Immature natural killer cell (primary cell): ENCODE results near the gene ADCY6. TPM values are rescaled to one million over a fixed set of nuclear protein-coding genes. Genes with fewer than 3 reads are reported as not detected.
A peak's percentile ranks its signal among the peaks of the same experiment; 100 is the strongest.

Experiments used
- DNase-seq, 3 donors: peaks; one replicate each; pipeline ENCODE4 v3.0.0; 2022; ENCODE audit warnings: mixed read lengths in 1 of 3
- H3K27ac Mint-ChIP-seq, 6 donors: one replicate each; pipeline ENCODE4 v1.8.0; 2020; ENCODE audit warnings: mixed read lengths in 6 of 6, mild to moderate bottlenecking in 5 of 6, inconsistent platforms in 4 of 6, moderate library complexity in 3 of 6
- H3K27me3 Mint-ChIP-seq, 3 donors: one replicate each; pipeline ENCODE4 v1.8.0; 2020 to 2021; ENCODE audit warnings: low read depth in 3 of 3, mild to moderate bottlenecking in 3 of 3, mixed read lengths in 3 of 3, moderate library complexity in 3 of 3, inconsistent platforms in 1 of 3
- H3K36me3 Mint-ChIP-seq, 3 donors: one replicate each; pipeline ENCODE4 v1.8.0; 2020; ENCODE audit warnings: mixed read lengths in 3 of 3, inconsistent platforms in 2 of 3, mild to moderate bottlenecking in 2 of 3
- H3K4me1 Mint-ChIP-seq, 2 donors: one replicate each; pipeline ENCODE4 v1.8.0; 2020; ENCODE audit warnings: inconsistent platforms in 2 of 2, mild to moderate bottlenecking in 2 of 2, mixed read lengths in 2 of 2, moderate library complexity in 1 of 2
- H3K4me3 Mint-ChIP-seq, 5 donors: one replicate each; pipeline ENCODE4 v1.8.0; 2020; ENCODE audit warnings: mild to moderate bottlenecking in 5 of 5, mixed read lengths in 5 of 5, inconsistent platforms in 3 of 5, moderate library complexity in 3 of 5
- H3K9me3 Mint-ChIP-seq, 6 donors: one replicate each; pipeline ENCODE4 v1.8.0; 2020; ENCODE audit warnings: mild to moderate bottlenecking in 6 of 6, mixed read lengths in 6 of 6, inconsistent platforms in 4 of 6, moderate library complexity in 3 of 6
- polyA plus RNA-seq, 3 donors: library from polyadenylated mRNA; unstranded; fragments of 300-500 nt; fragmentation: Illumina TruSeq; gene quantifications; one replicate each; pipeline ENCODE4 v1.2.3, GENCODE V29; 2021

Gene ADCY6
- polyA plus RNA-seq, 3 donors from 2014 or later: not detected

DNA sequence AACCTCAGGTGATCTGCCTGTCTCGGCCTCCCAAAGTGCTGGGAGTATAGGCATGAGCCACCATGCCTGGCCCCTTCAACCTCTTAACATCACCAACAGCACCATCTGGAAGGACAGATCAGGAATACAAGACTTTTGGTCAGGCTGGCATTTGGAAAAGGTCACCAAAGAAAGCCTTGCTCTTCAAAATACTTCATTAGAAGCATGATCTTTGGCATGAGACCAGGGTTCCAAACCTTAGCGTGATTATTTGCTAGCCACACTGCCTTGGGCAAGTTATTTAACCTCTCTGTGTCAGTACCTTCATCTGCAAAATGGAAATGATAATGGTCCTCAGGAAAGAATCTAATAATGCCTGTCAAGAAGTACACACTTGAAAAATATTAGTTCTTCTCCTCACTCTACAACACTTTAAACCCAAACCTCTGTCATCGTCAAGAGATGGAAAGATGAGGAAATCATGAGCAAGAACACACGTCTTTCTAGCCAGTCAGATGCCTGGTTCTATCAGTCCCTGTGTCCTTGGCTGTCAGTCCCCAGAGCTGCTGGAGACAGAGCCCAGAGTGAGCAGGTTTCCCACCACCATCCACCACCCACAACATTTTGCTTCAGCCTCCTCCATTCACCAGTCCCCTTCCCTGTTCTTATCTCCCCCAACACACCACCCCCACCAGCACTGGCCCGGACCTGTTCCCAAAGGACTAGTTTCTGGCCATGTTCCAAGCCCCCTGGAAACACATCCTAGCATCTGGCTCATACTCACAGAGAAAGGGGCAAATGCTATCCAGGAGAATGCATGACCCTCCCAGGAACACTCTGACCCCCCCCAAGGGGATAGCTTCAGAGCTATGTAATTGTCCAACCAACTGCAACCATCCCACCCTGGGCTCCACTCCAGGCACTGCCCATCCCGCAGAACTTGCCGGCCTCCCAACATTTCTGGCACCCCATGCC, 2.0 kb downstream of the ADCY6 start:
- Mint-ChIP-seq H3K27me3 (peaks cover 4 to 28% (median 10%) of the 10 kb centered on the region in 3 donors), H3K4me1 (peaks cover 6 to 11% of the 10 kb centered on the region in 2 donors), H3K27ac (no peak overlapping the region), H3K9me3 (no peaks in the 10 kb centered on the region), H3K36me3 (peaks cover 0 to 8% (median 0%) of the 10 kb centered on the region in 3 donors), H3K4me3 (peak overlapping the region in 2 of 5 donors; percentile 18 to 77)
- no peak for DNase-seq

DNA sequence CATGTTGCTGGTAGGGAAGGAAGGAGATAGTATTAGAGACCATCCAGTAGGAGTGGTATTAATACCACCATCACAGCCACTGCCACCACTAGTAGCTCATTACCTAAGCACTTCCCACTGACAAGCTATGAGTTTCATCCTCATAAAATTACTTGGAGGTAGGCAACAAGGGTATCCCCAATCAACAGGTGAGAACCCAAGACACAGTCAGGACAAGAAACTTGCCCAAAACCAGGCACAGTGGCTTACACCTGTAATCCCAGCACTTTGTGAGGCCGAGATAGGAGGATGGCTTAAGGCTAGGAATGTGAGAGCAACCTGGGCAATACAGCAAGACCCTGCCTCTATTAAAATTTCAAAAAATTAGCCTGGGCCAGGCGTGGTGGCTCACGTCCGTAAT, 5.5 kb downstream of the ADCY6 start:
- Mint-ChIP-seq H3K27me3 (peaks cover 2 to 22% (median 8%) of the 10 kb centered on the region in 3 donors), H3K4me1 (peaks cover 4 to 6% of the 10 kb centered on the region in 2 donors), H3K4me3 (no peak overlapping the region), H3K27ac (no peak overlapping the region), H3K36me3 (no peaks in the 10 kb centered on the region), H3K9me3 (no peaks in the 10 kb centered on the region)
- no peak for DNase-seq

DNA sequence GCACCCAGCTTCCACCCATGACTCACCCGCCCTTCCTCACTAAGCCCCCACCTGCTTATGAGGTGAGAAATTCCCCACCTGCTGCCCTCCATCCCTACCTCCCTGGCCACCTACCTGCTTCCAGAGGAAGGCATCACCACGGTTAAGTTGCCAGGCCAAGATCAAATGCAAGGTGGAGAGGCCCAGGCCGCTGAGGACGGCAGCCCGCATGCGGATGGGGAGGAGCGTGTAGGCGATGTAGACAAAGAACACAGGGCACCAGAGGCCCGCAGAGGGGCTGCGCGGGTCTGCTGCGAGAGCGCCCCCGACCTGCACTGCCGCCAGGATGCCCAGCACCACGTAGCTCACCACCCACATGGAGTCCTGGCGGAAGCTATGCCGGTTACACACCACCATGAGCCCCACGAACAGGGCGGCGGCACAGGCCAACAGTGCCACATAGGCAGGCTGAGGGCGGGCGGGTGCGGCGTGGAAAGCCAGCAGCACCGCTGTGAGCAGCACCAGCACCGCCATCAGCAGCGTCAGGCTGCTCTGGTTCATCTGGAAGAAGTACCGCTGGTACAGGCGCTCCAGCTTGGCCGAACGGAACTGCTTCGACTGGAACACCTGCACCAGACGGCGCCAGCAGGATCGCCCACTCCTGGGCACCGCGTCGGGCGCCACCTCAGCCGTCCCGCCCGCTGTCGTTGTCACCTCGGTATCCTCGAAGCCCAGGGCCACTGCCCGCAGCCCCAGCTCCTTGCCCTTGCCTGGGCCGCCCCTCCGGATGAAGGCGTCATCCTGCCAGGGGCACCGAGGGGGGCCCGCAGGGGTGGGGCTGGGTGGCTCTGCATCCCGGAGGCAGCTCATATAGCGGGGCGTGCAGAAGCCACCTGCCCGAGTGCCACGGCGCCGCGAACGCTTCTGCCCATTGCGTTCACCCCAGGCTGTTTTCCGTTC, 6.2 kb downstream of the ADCY6 start:
- H3K4me1 Mint-ChIP-seq: no peaks in the 10 kb centered on the region
- no peak overlapping the region for H3K4me3 Mint-ChIP-seq
- no peak for DNase-seq
- no peaks in the 10 kb centered on the region for H3K36me3 Mint-ChIP-seq
- H3K9me3 Mint-ChIP-seq: no peaks in the 10 kb centered on the region
- H3K27me3 Mint-ChIP-seq: peaks cover 0 to 15% (median 8%) of the 10 kb centered on the region in 3 donors
- no peak overlapping the region for H3K27ac Mint-ChIP-seq

DNA sequence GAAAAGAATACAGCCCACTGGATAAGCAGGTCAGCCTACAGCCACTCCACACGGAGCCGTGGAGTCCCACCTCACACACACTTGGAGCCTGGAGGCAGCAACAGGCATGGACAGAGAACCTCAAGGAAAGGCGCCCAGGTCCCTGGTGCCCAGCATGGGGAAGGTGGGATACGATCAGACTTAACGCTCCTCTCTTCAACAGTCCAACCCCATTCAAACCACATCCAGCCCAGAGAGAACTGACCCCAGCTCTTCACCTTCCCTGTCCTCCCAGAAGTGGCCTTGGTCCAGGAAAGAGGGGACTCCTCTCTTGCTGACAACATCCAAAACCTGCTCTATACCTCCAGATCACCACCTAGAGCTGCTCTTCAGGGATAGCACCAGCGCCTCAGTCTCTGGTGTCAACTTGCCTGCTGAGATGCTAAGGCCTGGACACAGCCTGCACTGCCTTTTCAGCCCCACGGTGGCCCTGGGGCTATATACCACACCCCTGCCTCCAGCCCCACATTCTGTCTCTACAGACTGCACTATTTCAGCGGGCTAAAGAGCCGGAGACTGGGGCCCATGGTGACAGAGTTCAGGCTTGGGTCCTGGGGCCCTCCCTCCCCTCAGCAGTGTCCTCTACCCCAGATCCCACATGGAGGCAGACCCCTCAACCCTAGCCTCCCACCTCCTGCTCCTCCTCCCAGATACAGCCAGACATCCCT, 7.0 kb downstream of the ADCY6 start:
- Mint-ChIP-seq H3K4me3 (no peak overlapping the region), H3K27ac (no peak overlapping the region), H3K36me3 (no peaks in the 10 kb centered on the region), H3K9me3 (no peaks in the 10 kb centered on the region), H3K4me1 (no peaks in the 10 kb centered on the region), H3K27me3 (peaks cover 0 to 8% (median 7%) of the 10 kb centered on the region in 3 donors)
- DNase-seq: no peak

DNA sequence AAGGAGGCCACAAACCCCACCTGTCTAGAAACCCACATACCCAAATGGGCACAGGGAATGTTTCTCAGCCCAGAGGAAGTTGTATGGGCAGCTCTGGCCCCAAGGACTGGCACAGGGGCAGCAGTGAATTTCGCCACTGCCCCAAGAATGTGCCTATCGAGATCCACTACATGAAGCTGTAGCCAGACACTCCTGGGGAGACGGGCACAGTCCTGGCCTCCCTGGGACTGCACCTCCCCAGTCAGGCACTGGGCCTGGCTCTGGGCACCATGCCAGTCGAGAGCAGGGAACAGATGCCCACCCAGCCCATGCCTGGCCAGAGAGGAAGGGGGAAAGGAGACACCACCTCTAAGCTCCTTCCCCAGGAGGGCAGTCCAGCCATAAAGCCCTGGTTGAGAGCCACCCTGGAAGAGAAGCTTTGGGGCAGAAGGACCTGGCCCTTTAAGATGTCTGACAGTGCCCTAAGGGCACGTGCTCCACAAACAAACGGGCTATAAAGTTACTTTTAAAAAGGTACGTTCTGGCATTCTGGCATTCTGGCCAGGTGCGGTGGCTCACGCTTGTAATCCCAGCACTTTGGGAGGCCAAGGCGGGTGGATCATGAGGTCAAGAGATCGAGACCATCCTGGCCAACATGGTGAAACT, 8.4 kb downstream of the ADCY6 start:
- DNase-seq: no peak
- H3K27me3 Mint-ChIP-seq: peaks cover 0 to 8% (median 2%) of the 10 kb centered on the region in 3 donors
- no peak overlapping the region for H3K27ac Mint-ChIP-seq
- H3K36me3 Mint-ChIP-seq: no peaks in the 10 kb centered on the region
- no peaks in the 10 kb centered on the region for H3K4me1 Mint-ChIP-seq
- no peak overlapping the region for H3K4me3 Mint-ChIP-seq
- no peaks in the 10 kb centered on the region for H3K9me3 Mint-ChIP-seq

DNA sequence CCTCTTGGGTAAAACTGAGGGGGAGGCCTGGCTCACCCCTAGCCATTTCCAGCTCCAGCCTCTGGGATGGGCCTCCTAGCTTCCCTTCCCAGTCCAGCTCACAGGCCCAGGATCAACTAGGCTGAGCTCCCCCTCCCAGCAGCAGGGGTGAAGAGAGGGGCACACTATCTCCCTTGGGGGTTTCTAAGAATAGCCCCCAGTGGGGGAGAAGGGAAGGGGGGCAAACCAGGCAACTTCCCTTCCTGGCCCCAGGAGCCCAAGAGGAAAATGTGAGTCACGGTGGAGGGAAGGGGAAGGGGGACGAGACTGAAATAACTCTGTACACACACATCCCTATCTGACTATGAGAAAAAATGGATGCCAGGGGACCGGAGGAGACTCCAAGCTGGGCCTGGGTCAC, 9.0 kb downstream of the ADCY6 start:
- Mint-ChIP-seq H3K4me1 (no peaks in the 10 kb centered on the region), H3K27ac (no peak overlapping the region), H3K36me3 (no peaks in the 10 kb centered on the region), H3K9me3 (no peaks in the 10 kb centered on the region), H3K4me3 (no peak overlapping the region), H3K27me3 (peaks cover 0 to 7% (median 2%) of the 10 kb centered on the region in 3 donors)
- DNase-seq: no peak

DNA sequence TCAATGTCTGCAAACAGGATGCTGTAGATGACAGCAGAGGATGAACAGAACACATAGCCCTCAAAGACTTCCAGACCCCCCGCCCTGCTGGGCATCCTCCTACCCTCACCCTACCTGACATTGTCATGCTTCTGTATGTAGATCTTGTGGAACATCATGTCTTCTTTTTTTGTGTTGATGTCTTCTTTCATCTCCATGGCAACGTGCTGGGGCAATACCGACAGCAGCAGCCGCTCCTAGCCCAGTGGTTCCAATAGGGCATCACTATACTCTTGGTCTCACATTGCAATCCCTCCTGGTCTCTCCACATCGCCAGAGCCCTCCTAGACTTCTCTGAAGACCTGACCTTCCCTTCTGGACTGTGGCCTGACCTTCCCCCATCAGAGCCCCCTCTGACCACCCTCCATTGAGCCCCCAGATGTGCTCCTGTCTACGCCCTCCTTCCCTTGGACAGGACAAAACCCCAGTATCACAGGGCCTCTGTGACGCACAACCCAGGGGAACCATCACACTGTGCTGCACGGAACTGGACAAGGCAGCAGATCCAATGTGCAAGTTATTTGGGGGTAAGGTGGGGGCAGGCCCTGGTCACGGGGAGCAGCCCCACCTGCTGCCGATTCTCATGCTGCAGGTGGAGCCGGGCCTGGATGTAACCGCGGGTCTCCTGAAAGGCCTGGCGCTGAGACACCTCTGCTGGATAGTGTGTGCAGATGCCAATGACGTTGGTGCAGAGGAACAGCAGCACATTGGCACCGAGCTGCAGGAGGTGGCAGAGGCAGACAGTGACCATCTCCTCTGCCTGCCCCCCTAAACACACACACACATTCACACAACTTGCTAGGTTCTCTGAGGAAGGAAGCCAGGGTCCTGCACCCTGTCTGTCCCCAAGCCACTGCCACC, 11.1 kb downstream of the ADCY6 start:
- H3K36me3 Mint-ChIP-seq: no peaks in the 10 kb centered on the region

DNA sequence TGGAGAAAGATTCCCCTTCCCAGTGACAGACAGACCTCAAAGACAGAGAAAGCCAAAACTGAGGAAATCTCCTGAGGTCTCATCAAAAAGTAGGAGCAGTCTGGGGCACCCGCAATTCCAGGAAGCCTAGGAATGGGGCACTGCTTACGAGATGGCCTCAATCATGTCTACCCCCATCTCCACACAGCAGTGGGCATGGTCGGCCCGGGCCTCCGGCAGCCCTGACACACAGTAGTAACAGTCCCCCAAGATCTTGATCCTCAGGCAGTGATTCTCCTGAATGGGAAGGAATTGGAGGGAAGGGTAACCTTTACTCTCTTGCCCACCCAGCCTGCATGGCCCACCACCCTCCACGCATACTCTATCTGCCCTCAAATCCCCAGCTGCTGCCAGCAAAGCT, 11.9 kb downstream of the ADCY6 start:
- Mint-ChIP-seq H3K9me3 (no peaks in the 10 kb centered on the region), H3K27ac (no peak overlapping the region), H3K36me3 (no peaks in the 10 kb centered on the region), H3K4me1 (no peaks in the 10 kb centered on the region), H3K27me3 (peaks cover 0 to 4% (median 2%) of the 10 kb centered on the region in 3 donors), H3K4me3 (no peak overlapping the region)
- no peak for DNase-seq

More for the DNA sequence above, 11.1 kb downstream of the ADCY6 start:
- H3K4me3 Mint-ChIP-seq: no peak overlapping the region
- H3K4me1 Mint-ChIP-seq: no peaks in the 10 kb centered on the region
- peaks cover 2 to 5% (median 2%) of the 10 kb centered on the region in 3 donors for H3K27me3 Mint-ChIP-seq
- H3K9me3 Mint-ChIP-seq: no peaks in the 10 kb centered on the region
- no peak overlapping the region for H3K27ac Mint-ChIP-seq
- no peak for DNase-seq

DNA sequence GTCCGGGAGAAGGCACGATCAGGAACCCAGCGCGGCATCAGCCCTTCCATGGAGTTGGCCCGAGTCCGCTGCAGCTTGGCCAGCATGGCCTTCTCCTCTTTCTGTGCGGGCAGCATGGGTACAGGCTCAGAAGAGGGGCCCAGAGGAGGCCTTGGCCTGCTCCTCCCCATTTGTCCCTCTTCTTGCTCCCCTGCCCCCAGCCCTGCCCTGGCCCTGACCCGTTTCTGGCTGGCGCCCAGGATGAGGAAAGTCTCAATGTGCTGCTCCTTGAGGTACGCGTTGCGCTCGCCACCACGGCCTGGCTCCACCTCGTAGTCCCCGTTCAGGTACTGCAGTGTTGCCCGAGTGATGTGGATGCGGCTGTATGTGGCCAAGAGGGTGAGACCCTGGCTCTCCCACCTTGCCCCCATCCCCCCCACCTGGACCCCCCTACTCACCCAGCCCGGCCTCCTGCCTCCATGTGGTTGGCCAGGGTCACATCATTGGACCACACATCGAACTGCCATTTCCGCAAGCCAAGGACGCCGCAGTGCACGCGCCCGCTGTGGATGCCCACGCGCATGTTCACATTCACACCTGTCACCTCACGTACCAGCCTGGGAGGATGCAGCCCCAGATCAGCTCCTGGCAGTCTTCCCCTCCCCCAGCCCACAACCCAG, 12.8 kb downstream of the ADCY6 start:
- no peak overlapping the region for H3K4me3 Mint-ChIP-seq
- H3K36me3 Mint-ChIP-seq: no peaks in the 10 kb centered on the region
- no peak overlapping the region for H3K27ac Mint-ChIP-seq
- DNase-seq: no peak
- no peaks in the 10 kb centered on the region for H3K4me1 Mint-ChIP-seq
- peaks cover 0 to 2% (median 2%) of the 10 kb centered on the region in 3 donors for H3K27me3 Mint-ChIP-seq
- no peaks in the 10 kb centered on the region for H3K9me3 Mint-ChIP-seq

DNA sequence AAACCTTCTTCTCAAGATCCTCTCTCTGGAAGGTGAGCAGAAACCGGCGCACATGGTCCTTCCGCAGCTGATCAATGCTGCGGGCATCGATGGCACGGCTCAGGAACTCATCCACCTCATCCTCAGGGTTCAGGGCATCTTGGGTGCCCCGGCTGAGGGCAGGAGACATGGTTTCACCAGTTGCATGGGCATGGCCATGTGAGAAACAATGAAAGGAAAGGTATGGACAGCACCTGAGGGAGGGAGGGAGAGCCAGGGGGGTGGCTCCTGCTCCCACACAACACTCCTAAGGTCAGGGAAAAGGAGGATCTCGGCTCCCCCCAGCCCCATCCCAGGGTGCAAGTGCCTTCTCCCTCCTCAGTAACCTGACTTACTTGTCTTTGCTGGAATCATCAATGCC, 13.6 kb downstream of the ADCY6 start:
- DNase-seq: no peak
- no peaks in the 10 kb centered on the region for H3K4me1 Mint-ChIP-seq
- no peaks in the 10 kb centered on the region for H3K9me3 Mint-ChIP-seq
- H3K27ac Mint-ChIP-seq: no peak overlapping the region
- no peak overlapping the region for H3K4me3 Mint-ChIP-seq
- no peaks in the 10 kb centered on the region for H3K36me3 Mint-ChIP-seq
- peaks cover 0 to 2% (median 2%) of the 10 kb centered on the region in 3 donors for H3K27me3 Mint-ChIP-seq

DNA sequence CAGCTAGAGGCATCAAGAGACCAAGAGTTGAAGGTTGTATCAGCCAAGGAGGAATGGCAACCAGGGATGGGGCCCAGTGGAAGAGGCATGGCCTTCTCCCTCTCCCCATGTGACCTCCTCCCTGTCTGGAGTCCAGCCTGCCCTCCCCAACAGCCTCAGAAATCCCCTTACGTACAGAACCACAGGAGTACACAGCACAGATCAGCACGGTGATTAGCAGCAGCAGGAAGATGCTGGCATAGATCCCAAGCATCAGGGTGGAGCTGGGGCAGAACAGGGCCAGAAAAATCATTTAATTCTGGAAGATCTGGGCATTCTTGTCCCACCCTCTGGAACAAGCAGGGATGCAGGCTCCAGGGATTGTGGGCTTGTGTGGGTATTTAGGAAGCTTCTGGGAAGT, 14.4 kb downstream of the ADCY6 start:
- Mint-ChIP-seq H3K9me3 (no peaks in the 10 kb centered on the region), H3K27me3 (peaks cover 0 to 2% (median 2%) of the 10 kb centered on the region in 3 donors), H3K4me1 (no peaks in the 10 kb centered on the region), H3K27ac (no peak overlapping the region), H3K36me3 (no peaks in the 10 kb centered on the region), H3K4me3 (no peak overlapping the region)
- no peak for DNase-seq

DNA sequence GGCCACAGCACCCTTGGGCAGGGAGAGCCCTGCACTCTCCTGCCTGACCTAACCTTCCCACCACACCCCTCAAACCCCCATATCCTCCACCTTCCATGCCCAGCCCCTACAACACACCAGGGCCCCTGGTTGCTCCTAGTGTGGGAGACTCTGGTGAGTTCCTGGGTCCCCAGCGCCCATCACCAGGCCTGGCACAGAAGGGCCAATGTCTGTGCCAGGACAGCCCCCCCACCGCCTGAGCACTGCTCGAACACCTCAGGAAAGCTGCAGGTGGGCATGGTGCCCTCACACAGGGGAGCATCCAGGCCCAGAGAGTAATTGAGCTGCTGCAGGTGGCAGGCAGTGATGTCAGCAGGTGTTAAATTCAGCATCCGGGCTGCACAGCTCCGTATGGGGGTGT, 15.2 kb downstream of the ADCY6 start:
- no peaks in the 10 kb centered on the region for H3K36me3 Mint-ChIP-seq
- DNase-seq: no peak
- H3K27me3 Mint-ChIP-seq: peaks cover 0 to 2% (median 2%) of the 10 kb centered on the region in 3 donors
- no peaks in the 10 kb centered on the region for H3K9me3 Mint-ChIP-seq
- H3K4me3 Mint-ChIP-seq: no peak overlapping the region
- no peaks in the 10 kb centered on the region for H3K4me1 Mint-ChIP-seq
- no peak overlapping the region for H3K27ac Mint-ChIP-seq
